Lower leg skin (tissue), 3 donors: ENCODE measurements around the gene MRPS12.

ENCODE experiments used
- CTCF ChIP-seq, 3 donors: fragments of 450-650 bp; IDR thresholded peaks; one replicate each; pipeline ENCODE4 v1.5.1; 2016; ENCODE audit warnings: antibody characterized with exemption in 3 of 3, mild to moderate bottlenecking in 3 of 3, moderate library complexity in 2 of 3
- POLR2A ChIP-seq, 2 donors: fragments of 450-650 bp; IDR thresholded peaks; one replicate each; pipeline ENCODE4 v1.6.1; 2016 to 2017; ENCODE audit warnings: antibody characterized with exemption in 2 of 2, mild to moderate bottlenecking in 1 of 2, moderate library complexity in 1 of 2

GRCh38 chr19:38920602-38921419 is 9.9 kb upstream of the MRPS12 start:
- TF ChIP-seq CTCF (IDR thresholded peaks at IDR 0.05) (peak in 1 of 3 donors; percentile 17), POLR2A (IDR thresholded peaks at IDR 0.05) (no peak)
